PC-9 (cell line): ENCODE data around the gene GMPS. TPM values are rescaled to one million over a fixed set of nuclear protein-coding genes. Genes with fewer than 3 reads are reported as not detected.

Source experiments
- BruUV-seq: library from RNA; stranded (reverse); fragments of 400-500 nt; replicated peaks from 2 replicates; lab custom pipeline; 2021; lab: Mats Ljungman, UMichigan
- CTCF ChIA-PET: fragments of 300-600 bp; sonication (Branson Sonifier 250); formaldehyde crosslinking; loops from one replicate; lab custom pipeline; 2022; ENCODE audit warnings: antibody characterized with exemption; lab: Charles Lee
- POLR2A ChIA-PET: fragments of 300-600 bp; sonication (Branson Sonifier 250); formaldehyde crosslinking; loops from one replicate; lab custom pipeline; 2022; ENCODE audit warnings: antibody characterized with exemption; ENCODE audit not compliant: unreplicated experiment; lab: Charles Lee
- DNase-seq, 2 experiments: peaks; one replicate each; pipeline versions ENCODE4 v3.0.0 to v3.0.0-alpha.2; 2015 to 2022; ENCODE audit warnings: mixed read lengths in 1 of 2
- H2AFZ ChIP-seq: fragments of 200-600 bp; sonication (generic); 2 replicates; pipeline ENCODE4 v1.8.1; 2017; ENCODE audit warnings: antibody characterized with exemption
- H3F3A ChIP-seq: fragments of 200-600 bp; sonication (generic); 2 replicates; pipeline ENCODE4 v1.8.1; 2017; ENCODE audit warnings: antibody characterized with exemption, mild to moderate bottlenecking, low read depth; ENCODE audit not compliant: insufficient read depth
- H3K27ac ChIP-seq: fragments of 200-600 bp; sonication (generic); 2 replicates; pipeline ENCODE4 v1.6.1; 2016; ENCODE audit warnings: mixed run types
- H3K27me3 ChIP-seq: fragments of 200-600 bp; sonication (generic); 2 replicates; pipeline ENCODE4 v1.6.1; 2016; ENCODE audit warnings: low read depth, mixed run types; ENCODE audit not compliant: insufficient read depth
- H3K36me3 ChIP-seq: fragments of 200-600 bp; sonication (generic); 2 replicates; pipeline ENCODE4 v1.6.1; 2016; ENCODE audit warnings: low read depth, mixed run types
- H3K4me1 ChIP-seq: fragments of 200-600 bp; sonication (generic); replicated peaks from 2 replicates; pipeline ENCODE4 v1.6.1; 2016; ENCODE audit warnings: mixed run types; ENCODE audit not compliant: insufficient read depth
- H3K4me2 ChIP-seq: fragments of 200-600 bp; sonication (generic); 2 replicates; pipeline ENCODE4 v1.6.1; 2017; ENCODE audit warnings: mixed run types
- H3K4me3 ChIP-seq: fragments of 200-600 bp; sonication (generic); 2 replicates; pipeline ENCODE4 v1.6.1; 2016; ENCODE audit warnings: mixed run types
- H3K79me2 ChIP-seq: fragments of 200-600 bp; sonication (generic); 2 replicates; pipeline ENCODE4 v1.6.1; 2017; ENCODE audit warnings: low read depth, mixed run types
- H3K9me2 ChIP-seq: fragments of 200-600 bp; sonication (generic); 2 replicates; pipeline ENCODE4 v1.8.1; 2017; ENCODE audit warnings: mild to moderate bottlenecking; ENCODE audit not compliant: insufficient read depth
- H3K9me3 ChIP-seq: fragments of 200-600 bp; sonication (generic); 2 replicates; pipeline ENCODE4 v1.8.1; 2016; ENCODE audit warnings: low read depth; ENCODE audit not compliant: insufficient read depth
- H4K20me1 ChIP-seq: fragments of 200-600 bp; sonication (generic); 2 replicates; pipeline ENCODE4 v1.8.1; 2017; ENCODE audit not compliant: insufficient read depth
- EZH2 ChIP-seq: fragments of 200-600 bp; sonication (generic); IDR thresholded peaks from 2 replicates; pipeline ENCODE4 v1.8.0; 2017; ENCODE audit warnings: antibody characterized with exemption, low read depth
- intact Hi-C: fragments of 100-400 bp; cut with micrococcal nuclease; formaldehyde crosslinking; loops from one replicate; pipeline ENCODE4 v1.10.0; 2022; ENCODE audit not compliant: unreplicated experiment
- total RNA-seq: library from RNA; stranded (reverse); gene quantifications from 2 replicates; pipeline ENCODE4 v1.2.3, GENCODE V29; 2021
- TF ChIP-seq, protein P1 (sequence below): fragments of 200-600 bp; sonication (generic); conservative IDR thresholded peaks from 2 replicates; pipeline ENCODE4 v1.6.1; 2017; ENCODE audit warnings: mixed run types, antibody characterized with exemption, mild to moderate bottlenecking, moderate library complexity

GMPS gene
- total RNA-seq, 1 experiment from 2014 or later: 139 TPM

DNA sequence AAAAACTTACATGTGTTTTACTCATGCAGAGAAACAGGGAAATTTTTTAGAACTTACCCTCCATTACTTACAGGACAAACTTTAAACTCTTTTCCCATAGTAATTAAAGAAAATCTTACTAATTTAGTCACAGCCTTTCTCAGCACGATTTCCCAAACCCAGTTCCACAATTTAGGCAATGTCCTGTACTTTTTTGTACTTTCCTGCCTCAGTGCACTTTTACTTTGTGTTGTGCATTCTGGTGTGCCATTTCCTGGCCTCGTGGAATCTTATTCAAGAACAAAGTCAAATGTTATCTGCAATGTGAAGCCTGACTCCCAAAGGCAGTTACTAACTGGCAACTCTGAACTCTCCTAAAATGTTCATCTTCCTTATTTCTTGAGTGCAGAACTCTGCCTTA lies 18.1 kb upstream of the GMPS start:
- peak overlapping the region; percentile 83 for H3K4me3 ChIP-seq
- H3K27ac ChIP-seq: no peak overlapping the region
- H3K9me2 ChIP-seq: no peaks in the 10 kb centered on the region
- peaks cover 75% of the 10 kb centered on the region for H3K79me2 ChIP-seq
- intact Hi-C loops: loop anchor here (10.0 kb wide), 1 partner anchor 458 kb away; no protein-coding TSS in a partner anchor
- no peaks in the 10 kb centered on the region for H3K9me3 ChIP-seq
- peaks cover 38% of the 10 kb centered on the region for H3K4me1 ChIP-seq
- no peak overlapping the region for H2AFZ ChIP-seq
- peaks cover 19% of the 10 kb centered on the region; the same call in 1 of the 2 replicates for H3F3A ChIP-seq
- peak overlapping the region; percentile 95 for H3K4me2 ChIP-seq
- H3K27me3 ChIP-seq: no peaks in the 10 kb centered on the region
- no TSS peak for BruUV-seq
- no peak for TF ChIP-seq EZH2
- TF ChIP-seq, protein P1, sequence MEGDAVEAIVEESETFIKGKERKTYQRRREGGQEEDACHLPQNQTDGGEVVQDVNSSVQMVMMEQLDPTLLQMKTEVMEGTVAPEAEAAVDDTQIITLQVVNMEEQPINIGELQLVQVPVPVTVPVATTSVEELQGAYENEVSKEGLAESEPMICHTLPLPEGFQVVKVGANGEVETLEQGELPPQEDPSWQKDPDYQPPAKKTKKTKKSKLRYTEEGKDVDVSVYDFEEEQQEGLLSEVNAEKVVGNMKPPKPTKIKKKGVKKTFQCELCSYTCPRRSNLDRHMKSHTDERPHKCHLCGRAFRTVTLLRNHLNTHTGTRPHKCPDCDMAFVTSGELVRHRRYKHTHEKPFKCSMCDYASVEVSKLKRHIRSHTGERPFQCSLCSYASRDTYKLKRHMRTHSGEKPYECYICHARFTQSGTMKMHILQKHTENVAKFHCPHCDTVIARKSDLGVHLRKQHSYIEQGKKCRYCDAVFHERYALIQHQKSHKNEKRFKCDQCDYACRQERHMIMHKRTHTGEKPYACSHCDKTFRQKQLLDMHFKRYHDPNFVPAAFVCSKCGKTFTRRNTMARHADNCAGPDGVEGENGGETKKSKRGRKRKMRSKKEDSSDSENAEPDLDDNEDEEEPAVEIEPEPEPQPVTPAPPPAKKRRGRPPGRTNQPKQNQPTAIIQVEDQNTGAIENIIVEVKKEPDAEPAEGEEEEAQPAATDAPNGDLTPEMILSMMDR: no peak
- H3K36me3 ChIP-seq: peaks cover 10% of the 10 kb centered on the region; the same call in 1 of the 2 replicates
- peaks cover 31% of the 10 kb centered on the region for H4K20me1 ChIP-seq
- ChIA-PET CTCF (interaction anchor here (2.4 kb wide), 1 partner anchor 46 kb away, joined by 9 read pairs; the partner anchor contains the start of gene C3orf33), POLR2A (interaction anchor here (0.6 kb wide), 2 partner anchors 19 to 584 kb away, joined by 3 to 5 read pairs; no protein-coding TSS in a partner anchor)
- DNase-seq: no peak

DNA sequence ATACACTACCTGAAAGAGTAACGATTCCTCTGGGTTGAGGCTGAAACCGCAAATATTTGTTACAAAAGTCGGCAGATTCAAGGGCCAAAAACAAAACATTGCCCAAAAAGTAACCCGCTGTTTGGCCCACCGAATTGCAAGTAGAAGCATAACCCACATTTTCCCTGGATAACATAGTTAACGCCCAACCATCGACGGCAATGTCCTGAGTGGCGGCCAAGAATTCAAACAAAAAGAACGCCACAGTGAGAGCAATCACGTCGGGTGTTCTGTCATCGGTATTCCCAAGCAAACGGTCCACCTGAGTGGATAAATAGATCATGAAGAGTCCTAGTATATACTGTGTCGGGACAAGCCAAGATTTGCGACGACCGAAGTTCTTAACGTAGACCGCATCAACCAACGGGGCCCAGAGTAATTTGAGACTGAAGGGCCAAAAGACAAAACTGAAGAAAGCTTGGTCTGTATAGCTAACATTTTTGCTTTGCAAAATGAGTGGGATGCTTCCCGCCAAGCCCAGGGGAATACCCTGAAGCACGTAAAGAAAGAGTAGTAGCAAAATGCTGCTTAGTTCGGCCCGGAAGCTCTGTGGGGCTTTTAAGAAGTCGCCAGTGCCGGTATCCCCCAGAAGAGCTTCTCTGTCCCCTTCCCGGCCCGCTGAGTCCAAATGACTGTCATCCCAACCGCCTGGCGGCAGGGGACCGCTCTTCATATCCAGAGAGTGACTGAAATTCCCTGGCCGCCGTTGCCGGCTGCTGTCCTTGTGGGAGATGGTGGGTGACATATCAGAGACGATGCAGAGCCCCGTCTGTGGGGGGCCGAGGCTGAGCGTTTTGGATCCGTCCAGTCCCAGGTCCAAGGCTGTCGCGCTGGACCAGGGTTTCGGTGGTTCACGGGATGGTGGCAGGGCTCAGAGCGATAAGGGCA lies 17.0 kb upstream of the GMPS start:
- TSS peak; percentile 42 for BruUV-seq

More for the DNA sequence above, 17.0 kb upstream of the GMPS start:
- H3K36me3 ChIP-seq: peaks cover 10% of the 10 kb centered on the region; the same call in 1 of the 2 replicates
- CTCF ChIA-PET: interaction anchor here (2.4 kb wide), 1 partner anchor 47 kb away, joined by 9 read pairs; the partner anchor contains the start of gene C3orf33
- H3K9me3 ChIP-seq: no peaks in the 10 kb centered on the region
- peak in 1 of 2 experiments; percentile 5 for DNase-seq
- H3K4me3 ChIP-seq: peak overlapping the region; percentile 83
- no peaks in the 10 kb centered on the region for H3K9me2 ChIP-seq
- peaks cover 22% of the 10 kb centered on the region for H4K20me1 ChIP-seq
- intact Hi-C loops: loop anchor here (1.0 to 10.0 kb wide), 4 partner anchors 17 to 459 kb away; partner anchors contain the start of genes C3orf33, GMPS and PLCH1
- H3F3A ChIP-seq: peaks cover 19% of the 10 kb centered on the region; the same call in 1 of the 2 replicates
- H3K4me2 ChIP-seq: peak overlapping the region; percentile 95
- H3K79me2 ChIP-seq: peaks cover 67% of the 10 kb centered on the region
- H2AFZ ChIP-seq: peak overlapping the region; percentile 80
- peaks cover 38% of the 10 kb centered on the region for H3K4me1 ChIP-seq
- no peaks in the 10 kb centered on the region for H3K27me3 ChIP-seq
- TF ChIP-seq EZH2: no peak
- TF ChIP-seq, protein P1: no peak; the same call in 1 of the 2 replicates
- peak overlapping the region; percentile 80 for H3K27ac ChIP-seq
- POLR2A ChIA-PET: interaction anchor here (0.6 to 1.2 kb wide), 3 partner anchors 16 to 583 kb away, joined by 3 to 5 read pairs (median 4); no protein-coding TSS in a partner anchor
